WTC11 (cell line): ENCODE results near the gene RNF150. TPM values are rescaled to one million over a fixed set of nuclear protein-coding genes. Genes with fewer than 3 reads are reported as not detected.

Experiments used
- ATAC-seq: fragments of 200-7000 bp; cut with Tn5 transposase; 2 replicates; pipeline ENCODE4 v1.10.0; 2021; ENCODE audit warnings: mild to moderate bottlenecking, moderate library complexity
- CTCF ChIA-PET: fragments of 300-600 bp; sonication (Branson Sonifier 250); formaldehyde crosslinking; loops from one replicate; lab custom pipeline; 2021; ENCODE audit warnings: antibody characterized with exemption; lab: Charles Lee
- POLR2A ChIA-PET: fragments of 350-600 bp; sonication (Branson Sonifier 250); formaldehyde crosslinking; loops from one replicate; lab custom pipeline; 2021; ENCODE audit warnings: antibody characterized with exemption; lab: Charles Lee
- DNase-seq: peaks from one replicate; pipeline ENCODE4 v3.0.0; 2021; ENCODE audit warnings: low spot score
- H3K27ac Mint-ChIP-seq: 2 replicates; pipeline ENCODE4 v1.8.0; 2021; ENCODE audit warnings: mixed read lengths
- H3K27me3 Mint-ChIP-seq: 2 replicates; pipeline ENCODE4 v1.8.0; 2021; ENCODE audit warnings: low read depth, mild to moderate bottlenecking, moderate library complexity, mixed read lengths
- H3K36me3 Mint-ChIP-seq: 2 replicates; pipeline ENCODE4 v1.8.0; 2021; ENCODE audit warnings: mixed read lengths
- H3K4me1 Mint-ChIP-seq: 2 replicates; pipeline ENCODE4 v1.8.0; 2022; ENCODE audit warnings: mixed read lengths
- H3K4me3 Mint-ChIP-seq: 2 replicates; pipeline ENCODE4 v1.8.0; 2021; ENCODE audit warnings: mild to moderate bottlenecking, moderate library complexity, mixed read lengths
- H3K9me3 Mint-ChIP-seq: 2 replicates; pipeline ENCODE4 v1.8.0; 2021; ENCODE audit warnings: mixed read lengths
- E2F4 ChIP-seq: sonication (generic); formaldehyde crosslinking; IDR thresholded peaks from 2 replicates; pipeline ENCODE4 v1.8.1; 2022; ENCODE audit warnings: low read depth, mild to moderate bottlenecking, moderate library complexity, missing genetic modification reagents, borderline replicate concordance
- E2F5 ChIP-seq: sonication (generic); formaldehyde crosslinking; IDR thresholded peaks from 2 replicates; pipeline ENCODE4 v1.8.1; 2022; ENCODE audit warnings: mild to moderate bottlenecking, moderate library complexity, missing genetic modification reagents
- FOXP4 ChIP-seq: sonication (generic); formaldehyde crosslinking; IDR thresholded peaks from 2 replicates; pipeline ENCODE4 v1.8.0; 2022; ENCODE audit warnings: mild to moderate bottlenecking, missing genetic modification reagents
- GTF2I ChIP-seq: fragments of 250-450 bp; sonication (Bioruptor Pico); conservative IDR thresholded peaks from 2 replicates; pipeline ENCODE4 v1.4.0; 2021; ENCODE audit warnings: mild to moderate bottlenecking
- HMGA2 ChIP-seq: fragments of 250-450 bp; sonication (Bioruptor Pico); IDR thresholded peaks from 2 replicates; pipeline ENCODE4 v1.4.0; 2021; ENCODE audit warnings: mild to moderate bottlenecking, moderate library complexity
- HMGXB4 ChIP-seq: sonication (generic); formaldehyde crosslinking; IDR thresholded peaks from 2 replicates; pipeline ENCODE4 v1.8.1; 2023; ENCODE audit warnings: mild to moderate bottlenecking, moderate library complexity, missing genetic modification reagents
- JUN ChIP-seq: sonication (generic); formaldehyde crosslinking; IDR thresholded peaks from 2 replicates; pipeline ENCODE4 v1.8.0; 2023; ENCODE audit warnings: mild to moderate bottlenecking, missing genetic modification reagents
- MAX ChIP-seq: sonication (generic); formaldehyde crosslinking; IDR thresholded peaks from 2 replicates; pipeline ENCODE4 v1.8.0; 2022; ENCODE audit warnings: mild to moderate bottlenecking, missing genetic modification reagents
- NFATC4 ChIP-seq: fragments of 250-450 bp; sonication (Bioruptor Pico); IDR thresholded peaks from 2 replicates; pipeline ENCODE4 v1.9.0; 2021; ENCODE audit warnings: mild to moderate bottlenecking
- NFE2L1 ChIP-seq: sonication (generic); formaldehyde crosslinking; IDR thresholded peaks from 2 replicates; pipeline ENCODE4 v1.8.1; 2023; ENCODE audit warnings: missing genetic modification reagents
- NFYB ChIP-seq: sonication (generic); formaldehyde crosslinking; conservative IDR thresholded peaks from 2 replicates; pipeline ENCODE4 v1.8.0; 2022; ENCODE audit warnings: low read depth, missing genetic modification reagents
- NR2C2 ChIP-seq: sonication (generic); formaldehyde crosslinking; IDR thresholded peaks from 2 replicates; pipeline ENCODE4 v1.8.0; 2022; ENCODE audit warnings: mild to moderate bottlenecking, missing genetic modification reagents
- OVOL2 ChIP-seq: fragments of 250-450 bp; sonication (Bioruptor Pico); IDR thresholded peaks from 2 replicates; pipeline ENCODE4 v1.9.0; 2021; ENCODE audit warnings: mild to moderate bottlenecking, borderline replicate concordance
- USF1 ChIP-seq: sonication (generic); formaldehyde crosslinking; IDR thresholded peaks from 2 replicates; pipeline ENCODE4 v1.8.0; 2022; ENCODE audit warnings: mild to moderate bottlenecking, missing genetic modification reagents
- ZBTB43 ChIP-seq: sonication (generic); formaldehyde crosslinking; IDR thresholded peaks from 2 replicates; pipeline ENCODE4 v1.8.1; 2023; ENCODE audit warnings: mild to moderate bottlenecking, missing genetic modification reagents
- ZMAT4 ChIP-seq: fragments of 250-450 bp; sonication (Bioruptor Pico); IDR thresholded peaks from 2 replicates; pipeline ENCODE4 v1.9.0; 2021; ENCODE audit warnings: mild to moderate bottlenecking
- ZNF138 ChIP-seq: sonication (generic); formaldehyde crosslinking; conservative IDR thresholded peaks from 2 replicates; pipeline ENCODE4 v1.8.1; 2022; ENCODE audit warnings: mild to moderate bottlenecking, moderate library complexity, missing genetic modification reagents
- ZNF219 ChIP-seq: sonication (generic); formaldehyde crosslinking; IDR thresholded peaks from 2 replicates; pipeline ENCODE4 v1.8.0; 2023; ENCODE audit warnings: missing genetic modification reagents, mild to moderate bottlenecking, borderline replicate concordance
- ZNF281 ChIP-seq: sonication (generic); formaldehyde crosslinking; IDR thresholded peaks from 2 replicates; pipeline ENCODE4 v1.8.0; 2023; ENCODE audit warnings: mild to moderate bottlenecking, missing genetic modification reagents
- ZNF425 ChIP-seq: fragments of 250-450 bp; sonication (Bioruptor Pico); conservative IDR thresholded peaks from 2 replicates; pipeline ENCODE4 v1.9.0; 2021; ENCODE audit warnings: mild to moderate bottlenecking
- total RNA-seq: library from RNA; stranded (reverse); gene quantifications from 3 replicates; pipeline ENCODE4 v1.2.3, GENCODE V29; 2021

The RNF150 gene
- total RNA-seq, 1 experiment from 2014 or later, result 5.9 TPM

- Mint-ChIP-seq H3K4me3 (no peak overlapping the region), H3K27me3 (peaks cover 4% of the 10 kb centered on the region), H3K9me3 (peaks cover 17% of the 10 kb centered on the region), H3K36me3 (0 out of 2 replicates have a peak, but pooled peaks cover 4% of the 10 kb centered on the region), H3K27ac (no peak overlapping the region), H3K4me1 (0 out of 2 replicates have a peak, but pooled peaks cover 3% of the 10 kb centered on the region)
- no peak for DNase-seq
- no peak for TF ChIP-seq USF1 (CRISPR knock-in tag)
- no peak for TF ChIP-seq NFYB (CRISPR knock-in tag)
- TF ChIP-seq NFATC4, result no peak
- no peak for TF ChIP-seq E2F5 (CRISPR knock-in tag)
- TF ChIP-seq ZNF281 (CRISPR knock-in tag), result no peak
- TF ChIP-seq ZMAT4 (CRISPR knock-in tag), result no peak
- TF ChIP-seq ZNF138, result no peak
- TF ChIP-seq ZNF425 (CRISPR knock-in tag), result no peak
- TF ChIP-seq E2F4 (CRISPR knock-in tag), result no peak
- no peak for ATAC-seq
- ChIA-PET CTCF (no interaction called here), POLR2A (no interaction called here)
Observed at GRCh38 chr4:141158219-141158618, 24.9 kb upstream of the RNF150 start.

- ChIA-PET POLR2A (no interaction called here), CTCF (no interaction called here)
Observed at GRCh38 chr4:141155586-141155985, 22.3 kb upstream of the RNF150 start.

More at GRCh38 chr4:141155586-141155985, 22.3 kb upstream of the RNF150 start:
- TF ChIP-seq OVOL2 (CRISPR knock-in tag) (no peak), MAX (CRISPR knock-in tag) (no peak), ZBTB43 (CRISPR knock-in tag) (no peak), E2F5 (CRISPR knock-in tag) (no peak), NR2C2 (CRISPR knock-in tag) (no peak), ZNF219 (CRISPR knock-in tag) (no peak), JUN (CRISPR knock-in tag) (no peak), NFE2L1 (no peak), GTF2I (CRISPR knock-in tag) (no peak), FOXP4 (CRISPR knock-in tag) (no peak), HMGXB4 (no peak), HMGA2 (CRISPR knock-in tag) (no peak)
- TF ChIP-seq, all 79 proteins: peak for 0
- ATAC-seq, result no peak
- Mint-ChIP-seq H3K36me3 (no peaks in the 10 kb centered on the region), H3K4me3 (no peak overlapping the region), H3K4me1 (0 out of 2 replicates have a peak, but pooled peaks cover 3% of the 10 kb centered on the region), H3K27ac (no peak overlapping the region), H3K9me3 (peaks cover 1% of the 10 kb centered on the region), H3K27me3 (no peaks in the 10 kb centered on the region)
- no peak for DNase-seq
